Measurements from ENCODE around the gene FAAP100.

Gene FAAP100

DNA sequence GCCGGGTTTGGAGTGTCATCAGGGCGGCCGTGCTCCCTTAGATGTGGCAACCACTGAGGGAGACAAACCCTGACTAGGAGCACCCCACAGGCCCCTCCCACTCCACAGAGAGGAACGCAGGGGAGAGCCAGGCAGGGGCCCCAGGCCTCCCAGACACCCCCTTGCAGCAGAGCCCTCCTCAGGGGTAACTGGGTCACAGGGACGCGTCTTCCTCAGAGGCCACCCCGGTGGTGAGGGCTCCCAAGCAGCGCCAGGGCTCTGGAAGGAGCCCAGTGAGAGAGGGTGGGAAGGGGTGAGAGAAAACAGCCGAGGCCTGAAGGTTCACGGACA lies 12.6 kb downstream of the FAAP100 start:
- TF ChIP-seq, protein P1, sequence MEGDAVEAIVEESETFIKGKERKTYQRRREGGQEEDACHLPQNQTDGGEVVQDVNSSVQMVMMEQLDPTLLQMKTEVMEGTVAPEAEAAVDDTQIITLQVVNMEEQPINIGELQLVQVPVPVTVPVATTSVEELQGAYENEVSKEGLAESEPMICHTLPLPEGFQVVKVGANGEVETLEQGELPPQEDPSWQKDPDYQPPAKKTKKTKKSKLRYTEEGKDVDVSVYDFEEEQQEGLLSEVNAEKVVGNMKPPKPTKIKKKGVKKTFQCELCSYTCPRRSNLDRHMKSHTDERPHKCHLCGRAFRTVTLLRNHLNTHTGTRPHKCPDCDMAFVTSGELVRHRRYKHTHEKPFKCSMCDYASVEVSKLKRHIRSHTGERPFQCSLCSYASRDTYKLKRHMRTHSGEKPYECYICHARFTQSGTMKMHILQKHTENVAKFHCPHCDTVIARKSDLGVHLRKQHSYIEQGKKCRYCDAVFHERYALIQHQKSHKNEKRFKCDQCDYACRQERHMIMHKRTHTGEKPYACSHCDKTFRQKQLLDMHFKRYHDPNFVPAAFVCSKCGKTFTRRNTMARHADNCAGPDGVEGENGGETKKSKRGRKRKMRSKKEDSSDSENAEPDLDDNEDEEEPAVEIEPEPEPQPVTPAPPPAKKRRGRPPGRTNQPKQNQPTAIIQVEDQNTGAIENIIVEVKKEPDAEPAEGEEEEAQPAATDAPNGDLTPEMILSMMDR (IDR thresholded peaks at IDR 0.05; ENCODE audit: insufficient read depth, low read depth, low read length, missing control alignments) = no peak

DNA sequence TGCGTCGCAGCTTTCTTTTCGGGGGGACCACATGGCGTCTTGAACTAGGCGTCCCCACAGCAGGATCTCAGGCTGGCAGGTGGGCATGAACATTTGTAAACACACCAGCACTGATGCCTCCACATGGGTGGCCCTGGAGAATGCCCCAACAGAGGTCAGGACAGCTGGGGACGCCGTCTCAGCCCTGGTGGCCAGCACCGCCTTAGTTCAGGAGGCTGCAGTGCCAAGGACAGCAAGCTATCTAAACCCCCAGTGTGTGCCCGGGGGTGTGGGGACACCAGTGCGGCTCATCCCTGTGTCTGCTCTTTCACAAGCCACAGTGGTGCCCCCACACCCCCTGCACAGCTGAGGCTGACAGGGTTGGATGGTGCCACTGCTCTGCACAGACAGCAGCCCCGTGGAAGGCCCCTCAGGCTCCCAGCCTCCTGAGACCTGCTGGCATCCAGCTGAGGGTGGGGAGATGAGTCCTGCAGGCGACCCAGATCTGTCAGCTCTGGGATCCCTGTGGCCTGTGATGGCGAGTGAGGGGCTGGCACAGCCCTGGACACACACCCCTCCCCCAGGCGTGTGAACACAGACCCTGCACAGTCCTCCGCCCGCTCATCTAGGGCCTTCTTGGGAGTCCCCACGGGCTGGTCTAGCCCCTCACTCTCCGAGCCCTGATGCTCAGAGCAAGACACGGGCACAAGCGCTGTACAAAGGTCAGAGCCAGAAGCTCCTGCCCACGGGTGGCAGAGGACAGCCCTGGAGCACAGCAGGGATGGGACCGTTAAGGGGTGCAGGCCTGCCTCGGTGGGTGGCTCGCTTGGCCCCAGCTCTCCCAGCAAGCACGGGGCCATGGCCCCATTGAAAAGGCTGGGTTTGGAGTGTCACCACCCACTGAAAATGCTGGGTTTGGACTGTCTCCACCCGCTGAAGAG lies 13.2 kb downstream of the FAAP100 start:
- H3K4me3 ChIP-seq (ENCODE audit: low read length) = no peak overlapping the region
- no peak for DNase-seq (ENCODE audit: low read depth)
- TF ChIP-seq, protein P1 (IDR thresholded peaks at IDR 0.05; ENCODE audit: insufficient read depth, low read depth, low read length, missing control alignments) = no peak

More for the DNA sequence above, 12.6 kb downstream of the FAAP100 start:
- no peak for DNase-seq (ENCODE audit: low read depth)
- H3K4me3 ChIP-seq (ENCODE audit: low read length) = no peak overlapping the region

DNA sequence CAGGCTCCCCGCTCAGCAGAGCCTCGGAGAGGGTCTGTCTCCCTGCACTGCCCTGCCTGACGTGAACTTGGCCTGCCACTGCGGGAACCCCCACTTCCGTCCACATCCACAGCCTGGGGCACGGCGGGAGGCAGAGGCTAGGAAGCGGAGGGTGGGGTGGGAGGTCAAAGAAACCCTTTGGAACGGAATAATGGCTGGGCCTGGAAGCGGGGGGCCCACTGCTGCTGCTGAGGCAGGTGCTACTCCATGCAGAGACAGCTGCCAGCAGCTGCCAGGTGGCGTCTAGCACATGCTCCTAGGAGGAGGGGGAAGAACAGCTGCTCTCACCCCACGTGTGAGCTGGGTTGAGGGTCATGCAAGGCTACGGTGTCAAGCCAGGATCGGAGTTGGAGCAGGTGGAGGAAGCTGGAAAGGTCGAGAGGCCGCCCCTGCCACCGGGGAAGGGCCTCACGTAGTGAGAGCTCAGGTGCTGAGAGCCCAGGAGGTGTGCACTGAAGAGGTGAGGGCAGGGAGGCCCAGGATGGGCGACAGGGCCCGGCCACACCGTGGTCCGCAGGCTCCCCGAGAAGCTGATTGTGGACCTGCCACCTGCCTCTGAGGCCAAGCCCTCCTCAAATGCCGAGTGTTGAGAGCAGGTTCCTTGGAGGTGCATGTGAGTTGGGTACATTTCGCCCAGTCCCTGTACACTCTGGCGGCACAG lies 14.1 kb downstream of the FAAP100 start:
- no peak for DNase-seq (ENCODE audit: low read depth)
- TF ChIP-seq, protein P1 (IDR thresholded peaks at IDR 0.05; ENCODE audit: insufficient read depth, low read depth, low read length, missing control alignments) = no peak
- no peak overlapping the region for H3K4me3 ChIP-seq (ENCODE audit: low read length)

DNA sequence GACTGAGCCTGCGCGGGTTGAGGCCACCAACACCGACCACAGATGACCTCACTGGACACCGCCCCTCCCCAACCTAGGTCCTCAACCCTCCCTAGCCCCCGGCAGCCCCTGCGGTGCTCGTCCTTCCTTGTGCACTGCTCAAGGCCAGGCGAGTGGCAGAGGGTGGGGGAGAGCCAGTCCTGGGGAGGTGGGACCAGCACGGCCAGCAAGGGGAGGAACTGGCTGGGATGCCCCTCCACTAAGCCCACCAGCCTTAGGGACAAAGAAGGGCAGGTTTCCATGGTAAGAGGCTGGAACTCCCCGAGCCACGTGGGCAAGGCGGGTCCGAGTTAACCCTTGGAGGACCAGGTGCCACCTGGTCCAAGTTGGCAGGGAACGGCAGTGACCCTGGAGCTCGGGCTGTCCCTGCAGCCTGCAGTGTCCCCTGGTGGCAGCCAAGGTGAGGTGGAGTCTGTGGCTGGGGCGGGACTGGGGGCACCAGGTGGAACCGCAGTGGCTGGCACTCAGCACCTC lies 14.8 kb downstream of the FAAP100 start:
- no peak for DNase-seq (ENCODE audit: low read depth)
- TF ChIP-seq, protein P1 (IDR thresholded peaks at IDR 0.05; ENCODE audit: insufficient read depth, low read depth, low read length, missing control alignments) = peak; percentile 60
- no peak overlapping the region for H3K4me3 ChIP-seq (ENCODE audit: low read length)

DNA sequence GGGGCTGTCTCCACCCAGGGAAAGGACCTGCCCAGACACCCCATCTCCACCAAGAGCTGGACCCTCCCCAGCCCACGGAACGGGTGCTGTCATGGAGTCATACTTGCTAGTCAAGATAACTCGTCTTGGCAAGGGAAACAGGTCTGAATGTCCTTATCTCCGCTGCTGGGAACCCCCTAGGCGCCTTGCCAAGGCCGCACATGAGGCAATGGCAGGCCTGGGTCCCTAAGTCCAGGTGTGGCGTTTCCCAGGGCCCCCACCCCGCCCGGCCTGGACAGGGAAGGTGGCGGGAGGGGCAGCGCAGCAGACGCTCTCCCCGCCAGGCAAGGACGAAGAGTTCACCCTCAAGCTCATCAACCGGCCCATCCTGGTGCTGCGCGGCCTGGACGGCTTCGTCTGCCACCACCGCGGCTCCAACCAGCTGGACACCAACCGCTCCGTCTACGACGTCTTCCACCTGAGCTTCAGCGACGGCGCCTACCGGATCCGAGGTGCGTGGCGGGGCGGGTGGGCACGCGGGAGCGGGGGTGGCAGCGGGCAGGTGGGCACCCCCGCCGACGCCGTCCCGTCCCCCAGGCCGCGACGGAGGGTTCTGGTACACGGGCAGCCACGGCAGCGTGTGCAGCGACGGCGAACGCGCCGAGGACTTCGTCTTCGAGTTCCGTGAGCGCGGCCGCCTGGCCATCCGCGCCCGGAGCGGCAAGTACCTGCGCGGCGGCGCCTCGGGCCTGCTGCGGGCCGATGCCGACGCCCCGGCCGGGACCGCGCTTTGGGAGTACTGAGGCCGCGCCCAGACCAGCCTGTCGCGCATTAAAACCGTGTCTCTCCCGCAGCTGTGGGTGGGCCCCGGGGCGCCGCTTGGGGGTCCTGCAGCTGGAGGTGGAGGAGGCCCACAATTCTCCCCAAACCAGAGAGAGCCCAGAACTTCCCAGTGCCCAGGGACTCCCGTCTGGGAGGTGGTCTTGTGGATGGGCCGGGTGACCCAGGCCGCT lies 15.6 kb downstream of the FAAP100 start:
- peak; percentile 36 for DNase-seq (ENCODE audit: low read depth)
- TF ChIP-seq, protein P1 (IDR thresholded peaks at IDR 0.05; ENCODE audit: insufficient read depth, low read depth, low read length, missing control alignments) = no peak
- no peak overlapping the region for H3K4me3 ChIP-seq (ENCODE audit: low read length)

Measured in epithelial cell of esophagus (primary cell).